SK-N-MC (cell line): Measurements from ENCODE around the gene PIK3CD.

ENCODE experiments used
- DNase-seq: peaks from one replicate; pipeline ENCODE4 v3.0.0-alpha.2; 2011; ENCODE audit warnings: low read depth, low spot score
- H3K27ac ChIP-seq: fragments of 200-600 bp; sonication (generic); 2 replicates; pipeline ENCODE4 v1.5.1; 2016; ENCODE audit warnings: mixed run types
- H3K36me3 ChIP-seq: fragments of 200-600 bp; sonication (generic); 2 replicates; pipeline ENCODE4 v1.6.1; 2017; ENCODE audit warnings: antibody characterized with exemption, low read length, mixed read lengths; ENCODE audit not compliant: insufficient read depth
- H3K4me3 ChIP-seq: fragments of 200-600 bp; sonication (generic); 2 replicates; pipeline ENCODE4 v1.5.1; 2016
- H3K9ac ChIP-seq: fragments of 200-600 bp; sonication (generic); 2 replicates; pipeline ENCODE4 v1.8.0; 2017; ENCODE audit warnings: mixed run types, mixed read lengths; ENCODE audit not compliant: insufficient read length
- H3K9me3 ChIP-seq: fragments of 200-600 bp; sonication (generic); 2 replicates; pipeline ENCODE4 v1.6.1; 2017; ENCODE audit warnings: low read depth, mild to moderate bottlenecking, antibody characterized with exemption, low read length, moderate library complexity, mixed read lengths
- EZH2 ChIP-seq: fragments of 200-600 bp; sonication (generic); IDR thresholded peaks from one replicate; pipeline ENCODE4 v1.6.1; 2017; ENCODE audit warnings: antibody characterized with exemption
- FOXP2 ChIP-seq: optimal IDR thresholded peaks from 2 replicates; pipeline ENCODE3; 2011; ENCODE audit warnings: mild to moderate bottlenecking, moderate library complexity; ENCODE audit not compliant: insufficient read depth; ENCODE audit errors: extremely low read length, control extremely low read depth
- POLR2AphosphoS5 ChIP-seq: IDR thresholded peaks from 2 replicates; pipeline ENCODE4 v1.6.1; 2012; ENCODE audit warnings: mild to moderate bottlenecking, low read depth, low read length, borderline replicate concordance

The PIK3CD gene

GRCh38 chr1:9688599-9688998 is 37.1 kb downstream of the PIK3CD start:
- DNase-seq, result no peak
- Histone ChIP-seq H3K9ac (peak overlapping the region; percentile 70), H3K9me3 (no peaks in the 10 kb centered on the region), H3K27ac (no peak overlapping the region), H3K4me3 (peak overlapping the region; percentile 77), H3K36me3 (no peaks in the 10 kb centered on the region)
- TF ChIP-seq EZH2, result no peak
- TF ChIP-seq POLR2AphosphoS5, result no peak
- TF ChIP-seq FOXP2, result no peak

GRCh38 chr1:9689011-9689706 is 37.6 kb downstream of the PIK3CD start:
- DNase-seq, result no peak

GRCh38 chr1:9689971-9690381 is 38.4 kb downstream of the PIK3CD start:
- Histone ChIP-seq H3K27ac (no peak overlapping the region), H3K9me3 (no peaks in the 10 kb centered on the region), H3K36me3 (no peaks in the 10 kb centered on the region), H3K9ac (no peak overlapping the region), H3K4me3 (peak overlapping the region; percentile 72)
- TF ChIP-seq POLR2AphosphoS5, result no peak
- no peak for TF ChIP-seq EZH2
- TF ChIP-seq FOXP2, result no peak
- no peak for DNase-seq

More at GRCh38 chr1:9689011-9689706, 37.6 kb downstream of the PIK3CD start:
- no peaks in the 10 kb centered on the region for H3K36me3 ChIP-seq
- H3K4me3 ChIP-seq, result peak overlapping the region; percentile 77
- no peak overlapping the region for H3K27ac ChIP-seq
- no peaks in the 10 kb centered on the region for H3K9me3 ChIP-seq
- TF ChIP-seq FOXP2 (no peak), POLR2AphosphoS5 (peak; percentile 23; the same call in 1 of the 2 replicates), EZH2 (no peak)
- H3K9ac ChIP-seq, result peak overlapping the region; percentile 70

DNA sequence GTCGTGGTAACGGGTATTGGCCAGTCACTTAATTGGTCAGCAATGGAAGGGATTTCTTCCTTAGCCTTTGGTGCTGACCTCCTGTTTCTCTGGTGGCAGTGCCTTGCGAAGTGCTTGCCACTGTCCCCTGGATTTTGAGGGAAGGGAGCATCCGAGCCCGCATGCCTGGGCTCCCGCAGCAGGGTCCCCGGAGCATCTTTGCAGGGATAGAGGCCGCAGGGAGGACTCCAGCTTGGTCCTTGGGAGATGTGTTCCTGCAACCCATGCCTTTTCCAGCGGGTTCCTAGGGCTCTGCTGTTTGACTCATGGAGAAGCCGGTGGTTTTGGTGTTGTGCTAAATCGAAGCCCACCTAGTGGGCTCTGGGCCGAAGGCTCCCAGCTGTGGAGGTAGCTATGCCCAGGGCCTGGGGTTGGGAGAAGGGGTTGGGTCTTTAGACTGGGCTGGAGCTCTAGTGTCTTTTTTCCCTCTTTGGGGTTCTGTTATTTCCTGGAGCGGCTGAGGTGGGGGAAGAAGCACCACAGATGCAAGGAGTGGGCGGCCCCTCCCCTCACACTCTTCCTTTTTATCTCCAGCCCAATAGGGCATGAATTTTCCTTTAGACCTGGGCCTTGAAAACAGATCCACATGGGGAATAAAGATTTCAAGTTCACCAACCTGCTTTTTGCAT is 39.0 kb downstream of the PIK3CD start:
- Histone ChIP-seq H3K9ac (no peak overlapping the region), H3K9me3 (no peaks in the 10 kb centered on the region), H3K36me3 (no peaks in the 10 kb centered on the region), H3K4me3 (no peak overlapping the region), H3K27ac (no peak overlapping the region)
- TF ChIP-seq FOXP2 (no peak), EZH2 (no peak), POLR2AphosphoS5 (no peak)
- DNase-seq, result no peak

DNA sequence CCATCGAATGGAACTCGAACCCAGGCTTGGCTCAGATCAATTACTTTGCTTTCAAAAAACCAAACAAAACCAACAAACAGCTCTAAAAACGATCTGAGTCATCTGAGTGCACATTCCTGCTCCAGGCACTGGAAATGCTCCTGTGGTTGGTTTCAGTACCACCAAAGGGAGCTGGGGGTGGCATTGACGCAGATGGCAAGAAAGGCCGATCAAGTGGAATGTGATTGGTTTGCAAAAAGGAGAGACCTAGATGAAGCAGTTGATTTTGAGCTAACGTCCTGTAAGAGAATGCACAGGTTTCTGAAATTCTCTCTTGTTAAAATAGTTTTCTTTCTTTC is 39.5 kb downstream of the PIK3CD start:
- H3K9ac ChIP-seq, result no peak overlapping the region
- TF ChIP-seq POLR2AphosphoS5 (no peak), FOXP2 (no peak), EZH2 (no peak)
- H3K27ac ChIP-seq, result no peak overlapping the region
- no peaks in the 10 kb centered on the region for H3K9me3 ChIP-seq
- no peaks in the 10 kb centered on the region for H3K36me3 ChIP-seq
- no peak overlapping the region for H3K4me3 ChIP-seq
- no peak for DNase-seq

GRCh38 chr1:9691691-9692090 is 40.2 kb downstream of the PIK3CD start:
- TF ChIP-seq POLR2AphosphoS5, result no peak
- TF ChIP-seq FOXP2, result no peak
- no peak for TF ChIP-seq EZH2
- Histone ChIP-seq H3K36me3 (no peaks in the 10 kb centered on the region), H3K4me3 (no peak overlapping the region), H3K27ac (no peak overlapping the region), H3K9me3 (no peaks in the 10 kb centered on the region), H3K9ac (no peak overlapping the region)
- no peak for DNase-seq

DNA sequence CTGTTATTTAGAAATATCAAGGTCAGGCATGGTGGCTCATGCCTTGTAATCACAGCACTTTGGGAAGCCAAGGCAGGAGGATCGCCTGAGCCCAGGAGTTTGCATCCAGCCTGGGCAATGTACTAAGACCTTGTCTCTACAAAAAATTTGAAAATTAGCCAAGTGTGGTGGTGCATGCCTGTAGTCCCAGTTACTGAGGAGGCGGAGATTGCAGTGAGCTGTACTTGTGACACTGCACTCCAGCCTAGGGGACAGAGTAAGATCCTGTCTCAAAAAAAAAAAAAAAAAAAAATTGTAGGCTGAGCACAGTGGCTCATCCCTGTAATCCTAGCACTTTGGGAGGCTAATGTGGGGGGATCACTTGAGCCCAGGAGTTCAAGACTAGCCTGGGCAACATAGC is 45.3 kb downstream of the PIK3CD start:
- H3K9me3 ChIP-seq, result no peaks in the 10 kb centered on the region
- no peak for DNase-seq
- no peak for TF ChIP-seq POLR2AphosphoS5
- TF ChIP-seq EZH2, result no peak
- no peak for TF ChIP-seq FOXP2

GRCh38 chr1:9699361-9699760 is 47.8 kb downstream of the PIK3CD start:
- H3K4me3 ChIP-seq, result no peak overlapping the region
- H3K27ac ChIP-seq, result no peak overlapping the region
- TF ChIP-seq POLR2AphosphoS5, result no peak
- no peak for TF ChIP-seq EZH2
- no peak for TF ChIP-seq FOXP2
- DNase-seq, result no peak
- no peaks in the 10 kb centered on the region for H3K9me3 ChIP-seq
- H3K9ac ChIP-seq, result no peak overlapping the region
- H3K36me3 ChIP-seq, result no peaks in the 10 kb centered on the region

More for the DNA sequence above, 45.3 kb downstream of the PIK3CD start:
- Histone ChIP-seq H3K9ac (no peak overlapping the region), H3K36me3 (no peaks in the 10 kb centered on the region), H3K4me3 (no peak overlapping the region), H3K27ac (no peak overlapping the region)

GRCh38 chr1:9700340-9700739 is 48.8 kb downstream of the PIK3CD start:
- Histone ChIP-seq H3K9ac (no peak overlapping the region), H3K9me3 (no peaks in the 10 kb centered on the region), H3K36me3 (no peaks in the 10 kb centered on the region), H3K4me3 (no peak overlapping the region), H3K27ac (no peak overlapping the region)
- DNase-seq, result no peak
- TF ChIP-seq EZH2, result no peak
- TF ChIP-seq FOXP2, result no peak
- TF ChIP-seq POLR2AphosphoS5, result no peak
